Measurements from ENCODE around the gene ACHE. TPM values are rescaled to one million over a fixed set of nuclear protein-coding genes. Genes with fewer than 3 reads are reported as not detected.
"Not testable (repeated sequence)": the region's sequence is repeated elsewhere in the genome, so short reads cannot be mapped to it uniquely, and the experiment has no call there.

Gene ACHE
- 9.8 TPM for total RNA-seq

GRCh38 chr7:100895701-100895955 lies at the start of gene ACHE:
Gene ACHE, minus strand, starts transcription at chr7:100895888. Its CDS starts 1,656 bp downstream, at chr7:100894232.
- no peak for DNase-seq

DNA sequence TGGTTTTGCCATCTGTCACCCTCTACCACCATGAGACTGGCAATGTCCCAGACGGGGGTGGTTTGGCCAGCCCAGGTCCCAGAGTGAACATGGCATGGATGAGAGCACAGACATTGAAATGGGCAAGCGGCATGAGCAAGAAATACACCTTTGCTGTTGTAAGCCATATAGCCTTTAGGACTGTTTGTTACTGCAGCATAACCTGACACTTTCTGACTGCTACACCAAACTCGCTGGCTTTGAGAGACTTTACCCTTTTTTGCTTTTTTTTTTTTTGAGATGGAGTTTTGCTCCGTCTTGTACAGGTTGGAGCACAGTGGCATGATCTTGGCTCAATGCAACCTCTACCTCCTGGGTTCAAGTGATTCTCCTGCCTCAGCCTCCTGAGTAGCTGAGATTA lies 48.5 kb upstream of the ACHE start:
- DNase-seq = no peak

DNA sequence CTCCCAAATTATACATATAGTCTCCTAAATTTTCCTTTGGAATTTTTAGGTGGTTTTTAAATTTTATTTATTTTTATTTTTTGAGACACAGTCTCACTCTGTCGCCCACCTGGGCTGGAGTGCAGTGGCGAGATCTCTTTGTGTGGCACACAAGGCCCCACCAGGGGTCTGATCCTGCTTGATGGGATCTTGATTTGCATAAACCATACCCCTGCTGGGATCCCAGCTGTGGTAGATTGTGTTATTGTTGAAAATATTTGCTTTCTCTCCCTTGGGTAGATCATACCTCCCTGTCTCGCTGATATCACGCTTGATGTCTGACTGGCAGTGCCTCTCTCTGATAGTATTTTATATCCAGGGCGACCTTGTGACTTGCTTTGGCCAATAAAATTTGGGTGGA lies 48.0 kb upstream of the ACHE start:
- no peak for DNase-seq

DNA sequence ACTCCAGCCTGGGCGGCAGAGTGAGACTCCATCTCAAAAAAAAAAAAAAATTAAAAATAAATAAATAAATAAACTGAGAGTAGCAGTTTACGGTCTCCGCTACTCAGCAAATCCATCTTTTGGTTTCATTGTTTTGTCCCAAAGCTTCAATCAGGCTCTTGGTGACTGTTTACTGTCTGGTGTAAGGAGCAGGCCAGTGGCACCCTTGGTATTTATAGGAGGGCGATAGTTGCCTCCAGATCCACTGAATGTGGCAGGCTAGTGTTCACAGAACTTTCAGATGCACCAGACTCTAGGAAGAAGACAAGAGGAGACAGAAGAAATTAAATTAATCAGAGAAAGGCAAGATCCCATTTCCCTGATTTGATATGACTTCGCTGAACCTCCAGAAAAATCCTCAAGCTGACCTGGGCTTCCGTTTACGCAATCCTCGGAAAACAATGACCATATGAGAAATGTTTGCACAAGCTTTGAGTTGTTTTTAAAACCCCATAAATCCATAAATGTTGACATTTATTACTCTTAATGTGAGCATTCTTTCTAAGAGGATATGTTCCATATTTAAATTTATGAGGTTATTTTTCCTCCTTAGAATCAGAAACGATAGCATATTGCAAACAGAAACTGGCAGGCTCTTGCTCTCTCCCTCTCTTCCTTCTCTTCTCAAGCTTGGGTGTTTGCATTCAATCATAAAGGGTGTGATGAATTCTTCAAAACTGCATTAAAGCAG lies 46.5 kb upstream of the ACHE start:
- peak; percentile 34 for DNase-seq

DNA sequence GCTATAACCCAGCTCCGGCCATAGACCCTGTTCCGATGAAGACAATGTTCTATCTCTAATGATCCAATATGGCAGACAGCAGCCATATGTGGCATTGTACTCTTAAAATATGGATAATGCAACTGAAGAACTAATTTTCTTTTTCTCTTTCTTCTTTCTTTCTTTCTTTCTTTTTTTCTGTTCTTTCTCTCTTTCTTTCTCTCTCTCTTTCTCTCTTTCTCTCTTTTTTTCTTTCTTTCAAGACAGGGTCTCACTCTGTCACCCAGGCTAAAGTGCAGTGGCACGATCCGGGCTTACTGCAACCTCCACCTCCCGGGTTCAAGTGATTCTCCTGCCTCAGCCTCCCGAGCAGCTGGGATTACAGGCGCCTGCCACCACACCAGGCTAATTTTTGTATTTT lies 40.5 kb upstream of the ACHE start:
- not testable (repeated sequence) for DNase-seq

GRCh38 chr7:100935381-100935780 lies 39.7 kb upstream of the ACHE start:
- not testable (repeated sequence) for DNase-seq

- DNase-seq = no peak
Measured at GRCh38 chr7:100933734-100934133, 38.0 kb upstream of the ACHE start.

GRCh38 chr7:100929808-100930174 lies 34.1 kb upstream of the ACHE start:
- DNase-seq = no peak

GRCh38 chr7:100923616-100924015 lies 27.9 kb upstream of the ACHE start:
- DNase-seq = not testable (repeated sequence)

- DNase-seq = no peak
Measured at GRCh38 chr7:100921039-100921438, 25.4 kb upstream of the ACHE start.

DNA sequence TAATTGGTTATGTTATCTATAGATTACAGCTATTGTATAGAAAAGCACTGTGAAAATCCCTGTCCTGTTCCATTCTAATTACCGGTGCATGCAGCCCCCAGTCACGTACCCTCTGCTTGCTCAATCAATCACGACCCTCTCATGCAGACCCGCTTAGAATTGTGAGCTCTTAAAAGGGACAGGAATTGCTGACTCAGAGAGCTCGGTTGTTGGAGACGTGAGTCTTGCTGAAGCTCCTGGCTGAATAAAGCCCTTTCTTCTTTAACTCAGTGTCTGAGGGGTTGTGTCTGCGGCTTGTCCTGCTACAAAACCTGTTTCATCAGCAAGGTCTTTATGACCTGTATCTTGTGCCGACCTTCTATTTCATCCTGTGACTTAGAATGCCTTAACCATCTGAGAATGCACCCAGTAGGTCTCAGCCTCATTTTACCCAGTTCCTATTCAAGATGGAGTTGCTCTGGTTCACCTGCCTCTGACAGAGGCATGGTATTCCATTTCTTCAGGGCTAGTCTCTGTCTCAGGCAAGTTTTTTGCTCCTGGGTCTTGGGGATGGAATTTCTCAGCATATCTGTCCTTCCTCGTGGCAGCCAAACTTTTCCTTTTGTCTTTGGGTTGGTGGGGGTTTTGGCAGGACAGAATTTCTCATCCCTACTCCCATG lies 24.2 kb upstream of the ACHE start:
- DNase-seq = not testable (repeated sequence)

GRCh38 chr7:100919335-100919734 lies 23.6 kb upstream of the ACHE start:
- DNase-seq = not testable (repeated sequence)

- DNase-seq = no peak
Measured at GRCh38 chr7:100914879-100915447, 19.3 kb upstream of the ACHE start.

GRCh38 chr7:100914208-100914878 lies 18.7 kb upstream of the ACHE start:
- DNase-seq = no peak

GRCh38 chr7:100911484-100911883 lies 15.8 kb upstream of the ACHE start:
- DNase-seq = no peak

DNA sequence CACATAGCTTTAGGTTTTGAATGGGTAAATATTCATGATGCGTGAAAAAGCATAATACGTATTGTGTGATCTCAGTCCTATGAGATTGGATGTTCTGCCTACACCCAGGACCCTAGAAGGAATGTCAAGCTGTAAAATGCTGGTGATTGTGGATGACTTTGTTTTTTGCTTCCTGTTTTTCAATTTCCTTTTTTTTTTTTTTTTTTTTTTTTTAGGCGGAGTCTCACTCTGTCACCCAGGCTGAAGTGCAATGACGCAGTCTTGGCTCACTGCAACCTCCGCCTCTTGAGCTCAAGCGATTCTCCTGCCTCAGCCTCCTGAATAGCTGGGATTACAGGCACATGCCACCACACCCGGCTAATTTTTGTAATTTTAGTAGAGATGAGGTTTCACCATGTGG lies 14.8 kb upstream of the ACHE start:
- not testable (repeated sequence) for DNase-seq

- DNase-seq = no peak
Measured at GRCh38 chr7:100908512-100908911, 12.8 kb upstream of the ACHE start.

DNA sequence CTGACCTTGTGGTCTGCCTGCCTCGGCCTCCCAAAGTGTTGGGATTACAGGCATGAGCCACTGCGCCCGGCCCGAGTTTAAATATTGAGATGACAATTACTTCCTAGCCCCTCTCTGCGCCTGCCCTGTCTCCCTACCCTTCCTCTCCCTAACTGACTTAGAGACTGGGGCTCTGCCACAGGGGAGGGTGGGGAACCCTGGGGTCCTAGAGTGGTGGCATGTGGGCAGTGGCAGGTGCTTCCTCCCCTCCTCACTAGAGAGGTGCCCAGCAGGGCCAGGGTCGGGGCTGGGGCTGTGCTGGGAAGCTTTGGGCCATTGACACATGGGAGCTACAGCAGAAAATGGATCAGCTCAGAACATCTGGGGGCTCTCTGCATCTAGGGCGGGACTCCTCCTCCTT lies 7.0 kb upstream of the ACHE start:
- DNase-seq = no peak

DNA sequence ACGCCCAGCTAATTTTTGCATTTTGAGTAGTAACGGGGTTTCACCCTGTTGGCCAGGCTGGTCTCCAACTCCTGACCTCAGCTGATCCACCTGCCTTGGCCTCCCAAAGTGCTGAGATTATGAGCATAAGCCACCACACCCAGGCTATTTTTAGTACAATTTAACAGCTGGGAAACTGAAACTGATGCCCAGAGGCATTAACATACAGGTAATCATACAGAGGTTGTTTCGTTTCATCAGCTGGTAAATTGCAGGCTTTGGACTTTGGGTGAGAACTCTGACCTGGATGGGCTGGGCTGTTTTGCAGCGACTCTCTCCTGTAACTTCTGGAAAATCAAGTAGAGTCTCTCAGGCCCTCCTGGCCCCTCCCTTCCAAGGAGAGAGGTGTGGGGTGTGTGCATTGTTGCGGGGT lies 6.2 kb upstream of the ACHE start:
- no peak for DNase-seq

- no peak for DNase-seq
Measured at GRCh38 chr7:100900978-100901377, 5.3 kb upstream of the ACHE start.

- DNase-seq = no peak
Measured at GRCh38 chr7:100899432-100899831, 3.7 kb upstream of the ACHE start.

DNA sequence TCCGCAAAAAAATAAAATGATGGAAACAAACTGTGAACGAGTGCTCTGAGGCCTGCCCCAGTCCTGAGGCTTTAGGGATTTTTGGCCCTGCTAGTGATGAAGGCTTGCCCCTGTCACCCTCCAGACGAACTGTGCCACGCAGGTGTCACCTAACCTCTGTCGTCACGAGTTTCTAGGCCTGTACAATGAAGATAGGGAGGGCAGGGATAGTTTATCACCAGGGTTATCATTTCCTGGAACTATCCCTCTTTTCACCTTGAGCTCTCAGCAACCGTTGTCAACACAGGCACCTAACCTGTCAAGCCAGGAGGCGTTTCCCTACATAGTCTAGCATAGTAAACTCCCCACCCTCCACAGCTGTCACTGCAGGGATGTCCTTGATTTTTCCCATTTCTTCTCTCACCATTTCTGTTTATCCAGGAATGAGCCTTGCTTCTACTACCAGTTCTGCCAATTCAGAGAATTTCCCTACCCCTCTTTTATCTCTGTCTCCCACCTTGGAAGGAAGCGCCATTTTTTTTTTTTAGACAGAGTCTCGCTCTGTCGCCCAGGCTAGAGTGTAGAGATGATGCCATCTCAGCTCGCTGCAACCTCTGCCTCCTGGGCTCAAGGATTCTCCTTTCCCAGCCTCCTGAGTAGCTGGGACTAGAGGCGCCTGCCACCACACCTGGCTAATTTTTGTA lies 2.2 kb upstream of the ACHE start:
- no peak for DNase-seq
